ENCODE measurements around the gene CRNKL1. TPM values are rescaled to one million over a fixed set of nuclear protein-coding genes. Genes with fewer than 3 reads are reported as not detected.

CRNKL1 gene
- total RNA-seq, 1 experiment from 2014 or later: 20.4 TPM

- H3K36me3 ChIP-seq (ENCODE audit: control insufficient read depth in 1 of 2, insufficient read depth in 2 of 2, low read length in 2 of 2): peaks cover 12 to 28% of the 10 kb centered on the region in 2 experiments
- intact Hi-C loops (cut with micrococcal nuclease): no loop called here
- no peaks in the 10 kb centered on the region for H3K9me3 ChIP-seq (ENCODE audit: control insufficient read depth in 1 of 2, insufficient read depth in 1 of 2, low read depth in 1 of 2, low read length in 2 of 2)
- H3K79me2 ChIP-seq (ENCODE audit: insufficient read depth, low read length): peaks cover 100% of the 10 kb centered on the region
- no peak overlapping the region for H2AFZ ChIP-seq (ENCODE audit: low read depth, low read length, poor library complexity, severe bottlenecking)
- H3K27ac ChIP-seq (ENCODE audit: low read depth, low read length): no peak overlapping the region
- no peak overlapping the region for H3K4me3 ChIP-seq (replicated peaks in 1 of 2; ENCODE audit: low read depth in 1 of 2, low read length in 2 of 2)
- H3K4me1 ChIP-seq (ENCODE audit: control insufficient read depth in 1 of 2, insufficient read depth in 2 of 2, low read length in 2 of 2): peaks cover 14 to 16% of the 10 kb centered on the region in 2 experiments
- BruUV-seq (replicated peaks): no TSS peak
- CTCF ChIA-PET: no interaction called here
- POLR2A ChIA-PET: no interaction called here
- no peaks in the 10 kb centered on the region for H3K27me3 ChIP-seq (ENCODE audit: insufficient read depth, low read length)
- TF ChIP-seq POLR2A (IDR thresholded peaks at IDR 0.05; ENCODE audit: borderline replicate concordance, extremely low read depth, insufficient read depth, insufficient read length): no peak
- TF ChIP-seq EZH2phosphoT487 (IDR thresholded peaks at IDR 0.05; ENCODE audit: borderline replicate concordance): no peak
- TF ChIP-seq MAX (IDR thresholded peaks at IDR 0.05): no peak
- no peak for TF ChIP-seq SRF (IDR thresholded peaks at IDR 0.05; ENCODE audit: low read depth)
- TF ChIP-seq SIN3A (IDR thresholded peaks at IDR 0.05; ENCODE audit: low read depth): no peak
- TF ChIP-seq REST (IDR thresholded peaks at IDR 0.05; ENCODE audit: low read depth): no peak
- no peak for TF ChIP-seq ELF1 (IDR thresholded peaks at IDR 0.05; ENCODE audit: borderline replicate concordance, low read depth)
- TF ChIP-seq ZFX (IDR thresholded peaks at IDR 0.05): no peak
- no peak for TF ChIP-seq POLR2AphosphoS5 (IDR thresholded peaks at IDR 0.05; ENCODE audit: low read depth, low read length)
- no peak for TF ChIP-seq TCF7L2 (IDR thresholded peaks at IDR 0.05; ENCODE audit: borderline replicate concordance, extremely low read depth, insufficient read depth, insufficient read length)
- TF ChIP-seq CBX3 (IDR thresholded peaks at IDR 0.05; ENCODE audit: low read depth): no peak
- no peaks in the 10 kb centered on the region for H3K9me2 ChIP-seq (ENCODE audit: insufficient read depth)
- RAD21 ChIA-PET (ENCODE audit: low non-redundant PET in 1 of 2, low total read pairs in 2 of 2, uncharacterized antibody in 2 of 2, unreplicated experiment in 2 of 2): no interaction called here
- ATAC-seq (no peak), DNase-seq (ENCODE audit: low read depth, low spot score) (no peak)
- peaks cover 8% of the 10 kb centered on the region; the same call in 1 of the 2 replicates for H4K20me1 ChIP-seq (ENCODE audit: insufficient read depth)
- H3K4me2 ChIP-seq (ENCODE audit: low read length): no peak overlapping the region
- no peak overlapping the region for H3K9ac ChIP-seq (ENCODE audit: low read length)
These were observed 29.8 kb downstream of the CRNKL1 start for GRCh38 chr20:20022498-20022897.
